ENCODE data around the gene MKLN1.
"Not testable (repeated sequence)": the region's sequence is repeated elsewhere in the genome, so short reads cannot be mapped to it uniquely, and the experiment has no call there.

MKLN1 gene

DNA sequence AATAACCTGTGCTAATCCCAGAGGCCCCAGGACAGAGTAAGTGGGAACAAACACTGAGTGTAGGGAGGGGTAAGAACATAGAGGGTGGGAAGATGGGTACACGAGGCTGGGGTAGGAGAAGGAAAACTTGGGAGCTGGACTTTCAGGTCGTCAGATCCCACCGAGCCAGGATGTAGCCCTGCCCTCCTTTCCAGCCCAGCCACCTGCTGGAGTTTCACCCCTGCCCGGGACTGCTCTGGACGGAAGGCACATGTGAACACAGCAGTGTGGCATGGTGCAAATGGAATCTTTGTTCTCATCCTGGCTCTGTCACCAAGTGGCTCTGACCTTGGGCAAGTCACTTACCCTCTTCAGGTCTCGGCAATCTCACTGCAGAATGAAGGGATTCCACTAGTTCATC is 176.0 kb downstream of the MKLN1 start:
- no peak for DNase-seq

DNA sequence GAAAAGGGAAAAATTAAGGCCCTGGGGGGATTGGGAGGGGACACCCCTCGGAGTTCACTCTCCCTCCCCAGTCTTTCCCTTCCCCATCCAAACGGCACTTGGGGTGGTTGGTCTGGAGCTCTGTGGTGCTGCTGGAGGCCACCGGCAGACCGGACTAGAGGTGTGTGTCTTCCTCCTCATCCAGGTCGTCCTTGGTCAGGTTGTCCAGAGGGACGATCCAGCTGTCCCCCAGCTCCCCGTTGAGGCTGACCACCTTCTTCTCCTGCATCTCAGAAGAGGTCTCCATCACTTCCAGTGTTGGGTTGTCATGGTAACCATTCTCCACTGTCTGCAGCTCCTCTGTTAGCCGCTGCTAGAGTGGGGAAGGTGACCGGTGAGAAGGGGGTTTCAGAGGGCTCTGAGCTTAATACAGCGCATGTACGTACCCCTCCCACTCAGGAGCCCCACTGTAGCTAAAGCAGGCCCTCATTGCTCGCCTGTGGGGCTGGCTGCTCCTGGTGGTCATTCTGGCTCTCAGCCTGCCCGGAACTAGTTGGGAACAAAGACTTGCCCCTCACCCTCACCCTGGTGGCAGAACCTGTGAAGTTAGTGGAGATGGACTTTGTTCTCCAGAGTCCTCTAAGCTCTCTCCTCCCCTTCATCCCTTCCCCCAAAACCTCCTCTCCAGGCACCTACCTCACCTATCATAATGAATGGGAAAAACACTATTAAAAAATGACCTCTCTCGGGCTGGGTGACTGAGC is 176.7 kb downstream of the MKLN1 start:
- no peak for DNase-seq

DNA sequence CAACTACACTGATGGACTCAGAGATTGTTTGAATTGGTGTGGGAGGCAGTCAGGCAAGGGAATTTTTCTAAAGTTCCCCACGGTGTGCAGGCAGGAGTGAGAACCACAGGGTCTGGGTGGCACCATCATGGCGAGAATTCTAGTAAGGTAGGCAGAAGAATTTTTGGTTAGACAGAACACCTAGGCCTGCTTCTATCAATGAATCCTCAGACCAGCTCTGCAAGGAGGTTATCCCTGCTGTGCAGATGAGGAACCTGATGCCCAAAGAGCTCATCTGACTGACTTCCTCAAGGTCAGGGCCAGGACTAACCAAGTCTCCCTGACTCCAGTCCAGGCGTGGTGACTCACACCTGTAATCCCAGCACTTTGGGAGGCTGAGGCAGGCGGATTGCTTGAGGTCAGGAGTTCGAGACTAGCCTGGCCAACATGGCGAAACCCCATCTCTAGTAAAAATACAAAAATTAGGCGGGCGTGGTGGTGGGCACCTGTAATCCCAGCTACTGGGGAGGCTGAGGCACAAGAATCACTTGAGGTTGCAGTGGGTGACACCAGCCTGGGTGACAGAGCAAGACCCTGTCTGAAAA is 177.5 kb downstream of the MKLN1 start:
- DNase-seq, result not testable (repeated sequence)

GRCh38 chr7:131505636-131506557 is 178.2 kb downstream of the MKLN1 start:
- DNase-seq, result no peak

- DNase-seq, result no peak
These were observed 178.9 kb downstream of the MKLN1 start for GRCh38 chr7:131506597-131506996.

DNA sequence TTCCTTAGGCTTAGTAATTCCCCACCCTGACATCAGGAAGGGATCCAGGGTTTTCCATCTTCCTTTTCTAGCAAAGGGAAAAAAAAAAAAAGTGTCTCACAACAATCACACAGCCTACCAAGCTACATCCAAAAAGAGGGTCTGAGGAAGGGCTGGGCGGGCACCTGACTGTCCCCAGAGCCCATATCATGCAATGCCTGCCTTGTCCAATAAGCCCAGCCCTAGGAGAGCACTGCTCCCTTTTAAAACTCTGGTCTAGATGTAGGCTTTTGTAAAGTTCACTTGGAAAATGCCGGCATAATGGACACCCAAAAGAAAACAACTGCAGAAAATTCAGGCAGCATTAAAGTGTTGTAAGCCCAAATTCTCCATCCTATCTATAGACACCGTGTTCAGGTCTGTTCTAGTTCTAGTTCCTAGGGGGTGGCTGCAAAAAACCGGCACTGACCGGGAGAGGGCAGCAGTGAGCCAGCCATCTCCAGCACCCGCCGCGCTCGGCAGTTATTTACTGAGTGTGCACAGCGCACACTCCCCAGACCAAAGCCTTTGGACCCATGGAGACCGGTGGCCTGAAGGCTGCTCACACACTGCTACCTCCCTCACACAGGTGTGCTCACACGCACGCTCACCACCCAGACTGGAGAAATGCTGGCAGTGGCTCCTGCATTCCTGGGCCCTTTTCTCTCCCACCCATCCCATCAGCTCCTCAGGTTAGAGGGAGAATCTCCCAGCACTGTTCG is 180.1 kb downstream of the MKLN1 start:
- DNase-seq, result peak; percentile 46

GRCh38 chr7:131508754-131509486 is 181.2 kb downstream of the MKLN1 start:
- DNase-seq, result no peak

- no peak for DNase-seq
These were observed 182.1 kb downstream of the MKLN1 start for GRCh38 chr7:131509781-131510180.

- no peak for DNase-seq
These were observed 183.4 kb downstream of the MKLN1 start for GRCh38 chr7:131511071-131511470.

DNA sequence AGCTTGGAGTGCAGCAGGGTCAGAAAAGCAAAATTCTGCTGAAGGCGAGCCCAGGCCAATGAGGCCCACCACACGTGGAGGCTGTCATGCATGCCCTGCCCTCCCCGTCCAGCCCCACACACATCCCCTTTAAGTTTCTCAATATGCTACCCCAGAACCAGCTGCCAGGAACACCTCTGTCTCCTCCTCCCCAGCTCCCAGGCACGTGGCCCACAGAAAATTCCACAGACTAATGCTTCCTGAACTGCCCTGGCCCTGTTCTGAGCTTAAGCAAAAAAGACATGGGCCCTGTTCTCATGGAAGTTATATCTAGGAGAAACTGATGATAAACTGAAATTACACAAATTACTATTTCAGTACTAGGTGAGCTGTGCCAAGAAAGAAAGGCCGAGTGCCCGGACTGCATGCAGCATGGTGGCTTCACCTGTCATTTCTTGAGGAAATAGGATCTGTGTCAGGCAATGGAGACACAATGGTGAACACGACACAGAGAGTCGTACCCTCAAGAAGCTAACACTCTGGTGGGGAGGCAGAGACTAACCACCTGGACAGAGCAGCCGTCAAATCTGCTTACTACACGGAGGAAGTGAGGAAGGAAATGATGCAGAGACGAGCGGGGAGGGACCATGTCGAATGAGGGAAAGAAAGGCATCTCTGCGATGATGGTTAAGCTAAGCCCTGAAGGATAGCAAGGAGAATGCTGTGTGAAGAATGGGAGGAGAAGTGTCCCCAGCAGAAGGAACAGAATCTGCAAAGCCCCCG is 184.3 kb downstream of the MKLN1 start:
- DNase-seq, result no peak

DNA sequence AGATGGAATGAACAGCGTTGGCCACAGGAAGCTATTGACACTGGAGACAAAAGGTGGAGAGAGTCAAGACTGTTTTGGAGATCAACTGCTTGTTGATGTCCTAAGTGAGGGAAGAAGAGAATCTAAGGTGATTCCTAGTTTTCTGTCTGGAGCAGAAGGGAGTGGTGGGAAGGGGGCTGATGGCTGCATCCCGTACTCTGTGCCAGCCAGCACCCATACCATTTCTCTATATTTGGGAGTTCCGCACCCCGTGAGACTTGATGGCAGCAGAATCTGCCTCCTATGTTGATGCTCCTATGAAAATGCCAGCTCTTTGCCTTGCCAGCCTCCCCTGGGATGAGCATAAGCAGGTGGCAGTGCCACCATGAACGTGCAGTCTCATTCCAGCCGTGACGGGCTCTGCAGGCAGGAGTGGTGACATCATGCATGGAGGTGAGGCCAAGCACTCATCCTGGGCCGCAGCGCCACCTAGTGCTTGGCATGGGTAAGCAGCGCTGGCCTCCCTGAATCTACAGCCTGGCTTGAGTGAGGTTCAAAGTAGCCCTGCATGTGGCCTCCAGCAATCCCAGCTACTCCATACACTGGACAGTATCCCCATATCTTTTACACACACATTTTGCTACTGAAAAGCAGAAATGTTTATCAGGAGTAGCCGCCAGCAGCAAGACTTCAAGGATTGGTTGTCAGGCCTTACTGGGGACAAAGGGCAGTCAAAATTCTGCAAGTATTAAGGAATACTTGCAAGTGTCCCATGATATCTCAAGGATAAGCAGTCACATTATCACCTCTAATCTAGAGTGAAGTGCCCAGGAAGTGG is 185.8 kb downstream of the MKLN1 start:
- peak; percentile 68 for DNase-seq

GRCh38 chr7:131515471-131515870 is 187.8 kb downstream of the MKLN1 start:
- DNase-seq, result not testable (repeated sequence)

DNA sequence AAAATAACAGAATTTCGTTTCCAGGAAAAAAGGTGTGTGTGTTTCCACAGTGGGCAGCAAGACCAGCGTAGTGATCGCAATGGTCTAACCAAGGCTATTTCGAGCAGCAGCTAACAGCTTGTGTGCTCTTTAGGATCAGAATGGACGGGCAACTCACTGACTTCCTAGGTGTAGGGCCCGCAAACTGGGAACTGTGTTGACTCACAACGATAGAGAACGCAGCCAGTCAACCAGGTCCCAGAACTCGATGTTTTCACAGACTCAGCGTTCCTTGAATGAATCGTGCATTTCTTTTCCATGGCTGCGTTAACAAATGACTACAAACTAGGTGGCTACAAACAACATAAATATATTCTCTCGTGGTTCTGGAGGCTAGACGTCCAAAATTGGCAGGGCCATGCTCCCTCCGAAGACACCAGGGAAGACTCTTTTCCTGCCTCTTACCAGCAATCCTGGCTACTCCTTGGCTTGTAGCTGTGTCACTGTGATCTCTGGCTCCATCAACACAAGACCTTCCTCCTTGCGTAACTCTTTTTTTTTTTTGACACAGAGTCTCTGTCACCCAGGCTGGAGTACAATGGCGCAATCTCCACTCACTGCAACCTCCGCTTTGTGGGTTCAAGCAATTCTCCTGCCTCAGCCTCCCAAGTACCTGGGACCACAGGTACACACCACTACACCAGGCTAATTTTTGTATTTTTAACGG is 189.7 kb downstream of the MKLN1 start:
- no peak for DNase-seq

- DNase-seq, result no peak
These were observed 190.9 kb downstream of the MKLN1 start for GRCh38 chr7:131518626-131519025.

- DNase-seq, result no peak
These were observed 194.0 kb downstream of the MKLN1 start for GRCh38 chr7:131521651-131522163.

DNA sequence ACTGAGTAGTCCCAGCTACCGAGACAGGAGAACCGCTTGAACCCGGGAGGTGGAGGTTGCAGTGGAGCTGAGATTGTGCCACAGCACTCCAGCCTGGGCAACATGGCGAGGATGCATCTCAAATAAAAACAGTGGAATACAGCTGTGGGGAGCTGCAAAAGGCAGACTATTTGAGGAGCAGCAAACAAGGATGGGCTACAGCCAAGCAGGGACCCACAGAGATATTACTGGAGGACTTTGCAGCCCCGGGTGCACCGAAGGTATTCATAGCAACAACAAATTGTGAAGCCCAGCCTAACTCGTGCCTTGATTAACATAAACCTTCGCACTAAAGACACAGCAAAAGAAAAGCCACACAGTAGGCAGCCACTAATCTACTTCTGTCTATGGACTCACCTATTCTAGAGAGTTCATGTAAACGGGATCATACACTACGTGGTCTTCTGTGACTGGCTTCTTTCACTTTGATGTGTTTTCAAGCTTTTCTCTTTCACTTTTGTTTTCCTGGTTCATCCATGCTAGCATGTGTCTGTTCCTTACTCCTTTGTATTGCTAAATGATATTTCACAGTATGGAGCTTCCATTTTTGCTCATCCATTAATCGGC is 194.8 kb downstream of the MKLN1 start:
- DNase-seq, result no peak

DNA sequence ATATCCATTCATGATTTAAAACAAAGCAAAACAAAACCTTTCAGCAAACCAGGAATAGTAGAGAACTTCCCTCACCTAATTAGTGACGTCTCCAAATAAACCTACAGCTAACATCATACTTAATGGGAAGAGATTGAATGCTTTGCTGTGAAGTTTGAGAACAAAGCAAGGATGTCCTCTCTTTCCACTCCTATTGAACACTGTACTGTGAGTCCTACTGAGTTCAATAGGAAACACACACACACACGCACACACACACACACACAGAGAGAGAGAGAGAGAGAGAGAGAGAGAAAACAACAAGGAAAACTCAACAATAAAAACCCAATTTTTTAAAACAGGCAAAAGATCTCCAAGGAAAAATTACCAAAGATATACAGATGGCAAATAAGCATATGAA is 196.4 kb downstream of the MKLN1 start:
- no peak for DNase-seq

DNA sequence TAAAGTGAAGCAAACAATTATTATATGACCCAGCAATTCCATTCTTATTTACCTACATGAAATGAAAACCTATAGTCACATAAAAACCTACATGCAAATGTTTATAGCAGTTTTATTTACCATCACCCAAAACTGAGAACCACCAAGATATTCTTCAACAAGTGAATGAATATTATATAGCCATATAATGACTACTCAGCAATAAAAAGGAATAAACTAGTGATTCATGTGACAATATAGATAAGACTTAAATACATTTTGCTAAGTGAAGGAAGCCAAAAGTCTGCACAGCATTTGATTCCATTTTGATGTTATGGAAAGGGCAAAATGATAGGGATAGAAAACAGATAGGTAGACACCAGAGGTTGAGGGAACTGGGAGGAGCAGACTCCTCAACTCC is 197.0 kb downstream of the MKLN1 start:
- DNase-seq, result peak; percentile 45

- DNase-seq, result no peak
These were observed 198.1 kb downstream of the MKLN1 start for GRCh38 chr7:131525820-131526219.

All from NCI-H526 treated with DMSO at 0.1 percent for 48 hours (cell line).